GM18511 (cell line): ENCODE results near the gene NKIRAS1.
"Not testable (repeated sequence)": the region's sequence is repeated elsewhere in the genome, so short reads cannot be mapped to it uniquely, and the experiment has no call there.

Experiments used
- ATAC-seq: cut with Tn5 transposase; IDR thresholded peaks from one replicate; pipeline ENCODE4 v1.9.1; 2021; ENCODE audit warnings: mild to moderate bottlenecking, moderate library complexity; ENCODE audit not compliant: unreplicated experiment

NKIRAS1 gene

DNA sequence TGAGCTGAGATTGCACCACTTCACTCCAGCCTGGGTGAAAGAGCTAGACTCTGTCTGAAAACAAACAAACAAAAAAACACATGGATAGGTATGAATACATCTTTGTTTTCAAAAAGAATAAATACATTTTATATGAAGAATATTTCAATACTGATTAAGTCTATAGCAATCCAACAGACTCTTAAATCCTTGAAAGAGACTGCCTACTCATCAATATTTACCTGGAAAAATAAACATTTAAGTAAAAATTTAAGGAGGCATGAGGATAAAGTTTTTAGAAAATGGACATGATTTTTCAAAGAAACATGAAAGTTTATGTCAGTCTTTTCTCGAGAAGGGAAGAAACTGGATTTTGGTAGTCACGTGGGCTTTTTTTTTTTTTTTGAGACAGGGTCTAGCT, 5.4 kb downstream of the NKIRAS1 start:
- no peak for ATAC-seq

DNA sequence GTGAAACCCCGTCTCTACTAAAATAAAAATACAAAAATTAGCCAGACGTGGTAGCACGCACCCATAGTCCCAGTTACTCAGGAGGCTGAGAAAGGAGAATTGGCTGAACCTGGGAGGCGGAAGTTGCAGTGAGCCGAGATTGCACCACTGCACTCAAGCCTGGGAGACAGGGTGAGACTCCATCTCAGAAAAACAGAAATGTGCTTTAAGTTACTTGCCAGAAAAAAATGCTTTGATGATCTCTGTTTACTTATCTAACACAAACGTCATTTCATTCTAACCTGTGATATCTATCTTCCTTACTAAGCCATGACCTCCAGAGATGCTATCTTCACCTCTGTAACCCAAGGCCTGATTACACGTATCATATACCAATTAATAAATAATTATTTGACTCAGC, 7.4 kb downstream of the NKIRAS1 start:
- no peak for ATAC-seq

DNA sequence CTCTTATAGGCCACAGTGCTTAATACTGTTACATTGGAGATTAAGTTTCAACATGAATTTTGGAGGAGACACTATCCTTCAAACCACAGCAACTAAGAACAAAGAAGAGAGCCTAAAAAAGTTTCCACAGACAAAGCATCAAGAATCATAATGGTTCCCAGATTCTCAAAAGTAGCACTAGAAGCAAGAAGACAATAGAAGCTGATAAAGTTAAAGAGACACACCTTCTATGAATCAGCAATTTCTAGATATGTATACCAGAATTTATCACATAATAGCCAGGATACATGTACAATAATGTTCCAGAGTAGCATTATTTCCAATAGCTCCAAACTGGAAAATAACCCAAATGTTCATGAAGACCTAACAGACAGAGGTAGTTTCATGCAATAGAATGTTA, 12.2 kb downstream of the NKIRAS1 start:
- no peak for ATAC-seq

DNA sequence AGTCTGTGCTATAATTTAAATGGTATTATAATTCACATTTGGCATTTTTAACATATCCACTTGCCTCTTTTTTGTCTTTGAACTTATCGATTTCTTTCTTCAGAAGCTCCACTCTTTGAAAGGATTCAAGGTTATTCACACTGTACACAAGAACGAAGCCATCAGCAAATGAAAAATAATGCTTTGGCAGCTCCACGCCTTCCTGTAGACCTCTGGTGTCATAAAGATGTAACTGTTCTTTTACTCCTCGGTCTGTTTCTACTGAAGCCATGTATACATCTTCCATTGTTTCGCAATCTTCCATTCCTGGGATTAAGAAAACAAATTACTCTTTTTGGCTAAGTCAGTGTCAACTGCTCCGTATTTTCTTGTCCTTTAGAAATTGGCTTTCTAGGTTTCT, 16.0 kb downstream of the NKIRAS1 start:
- no peak for ATAC-seq

DNA sequence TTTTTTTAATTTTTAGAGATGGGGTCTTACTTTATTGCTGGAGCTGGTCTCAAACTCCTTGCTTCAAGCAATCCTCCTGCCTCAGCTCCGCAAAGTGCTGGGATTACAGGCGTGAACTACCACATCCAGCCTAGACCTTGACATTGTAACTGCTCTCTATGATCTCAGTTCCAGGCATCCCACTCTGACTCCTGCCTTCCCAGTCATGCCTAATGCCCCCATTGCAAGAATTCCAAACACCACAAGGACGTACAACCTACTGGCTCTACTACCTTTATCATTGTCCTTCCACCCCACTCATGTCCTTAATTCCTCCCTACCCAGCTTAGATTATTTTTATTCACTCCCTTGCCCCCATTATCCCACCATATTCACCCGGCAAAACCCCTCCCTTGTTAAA, 21.6 kb downstream of the NKIRAS1 start:
- no peak for ATAC-seq

DNA sequence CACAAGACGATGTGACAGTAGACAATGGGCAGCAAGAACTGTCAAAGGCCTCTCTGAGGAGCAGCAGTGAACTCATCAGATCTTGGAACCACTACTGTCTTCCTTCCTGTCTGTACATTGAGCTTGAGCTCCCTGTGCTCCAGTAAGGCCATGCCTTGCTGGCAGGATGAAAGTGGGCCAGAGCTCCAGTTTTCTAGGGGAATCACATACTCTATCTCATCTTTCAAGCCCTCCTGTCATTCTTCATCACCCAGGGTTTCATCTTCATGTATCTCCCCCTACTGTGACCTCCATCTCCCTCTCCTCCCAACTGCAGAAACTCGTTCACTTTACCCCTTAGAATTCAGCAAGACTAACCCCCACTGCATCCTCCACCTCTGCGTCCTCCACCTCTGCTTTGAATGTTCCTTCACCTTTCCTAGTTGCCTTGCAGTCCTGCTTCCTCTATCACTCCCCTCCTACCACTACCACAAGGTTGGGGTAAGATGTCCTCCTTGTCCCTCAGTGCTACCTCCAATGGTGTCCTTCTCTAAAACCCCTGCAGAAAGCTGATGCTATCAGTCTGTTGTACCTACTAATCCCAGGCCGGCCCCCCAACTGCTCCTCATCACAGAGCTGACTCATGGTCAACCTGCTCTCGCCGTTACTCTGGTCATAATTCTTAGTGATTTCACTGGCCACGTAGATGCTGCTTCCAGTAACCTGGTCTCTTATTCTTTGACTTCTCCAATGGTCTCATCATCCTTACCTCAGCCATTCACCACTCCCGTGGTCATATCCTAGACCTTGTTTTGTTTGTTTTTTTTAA, 22.3 kb downstream of the NKIRAS1 start:
- no peak for ATAC-seq

DNA sequence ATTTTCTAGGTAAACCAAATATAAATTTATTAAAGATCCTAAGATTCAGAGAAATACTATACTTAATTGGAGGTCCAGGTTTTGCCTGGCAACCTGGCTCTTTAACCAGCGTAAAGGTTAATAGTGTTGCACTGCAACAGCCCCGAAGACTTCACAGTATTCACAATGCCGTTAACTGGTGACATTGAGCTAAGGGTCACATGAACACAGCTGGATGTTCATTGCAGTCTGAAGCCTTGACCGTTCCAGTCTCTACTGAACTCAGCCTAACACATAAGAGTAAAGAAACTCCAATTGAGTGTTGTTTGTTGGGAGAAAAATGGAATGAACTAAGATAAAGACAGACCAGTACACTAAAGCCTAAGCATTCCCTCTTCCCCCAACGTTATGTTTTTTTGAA, 26.8 kb downstream of the NKIRAS1 start:
- no peak for ATAC-seq

DNA sequence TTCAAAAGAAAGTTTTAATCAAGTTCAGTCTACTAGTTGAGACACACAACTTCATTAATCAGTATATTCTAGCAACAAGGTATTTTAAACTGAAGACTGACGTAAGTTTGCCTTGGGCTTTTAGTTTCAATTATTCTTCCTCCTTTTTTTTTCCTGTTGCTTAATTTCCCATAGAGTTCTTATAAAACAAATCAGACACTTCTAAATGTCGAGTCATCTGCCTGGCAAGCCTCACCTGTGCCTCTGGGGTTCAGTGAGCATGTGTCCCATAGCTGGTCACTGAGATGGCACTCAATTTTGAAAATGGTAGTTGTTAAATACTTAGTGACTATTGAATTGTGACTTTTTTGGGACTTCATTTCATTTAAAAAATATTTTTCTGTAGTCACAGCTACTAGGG, 27.4 kb downstream of the NKIRAS1 start:
- no peak for ATAC-seq

DNA sequence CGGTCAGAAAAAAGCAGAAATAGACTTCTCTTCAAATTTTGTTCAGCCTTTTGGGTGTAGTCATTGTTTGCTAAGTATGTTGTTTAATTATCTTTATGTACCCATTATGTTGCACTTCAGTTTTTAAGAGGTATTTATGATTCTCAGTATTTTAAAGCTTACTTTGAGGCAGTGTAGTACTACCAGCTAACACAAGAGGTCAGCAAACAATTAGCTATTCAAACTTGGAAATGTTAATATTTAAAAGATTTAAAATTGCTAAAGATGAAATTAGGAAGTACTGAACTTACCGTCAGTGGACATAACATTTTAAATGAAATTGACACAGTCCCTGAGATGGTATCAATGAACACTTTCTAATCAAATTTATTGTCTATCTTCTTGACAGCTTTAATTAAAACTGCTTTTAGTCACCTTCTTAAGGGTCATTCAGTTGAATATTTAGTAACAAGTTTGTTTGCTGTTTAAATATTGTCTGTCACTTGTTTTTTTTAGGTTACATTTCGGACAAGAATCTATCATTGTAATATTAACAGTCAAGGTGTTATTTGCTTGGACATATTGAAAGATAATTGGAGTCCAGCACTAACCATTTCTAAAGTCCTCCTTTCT, 28.1 kb downstream of the NKIRAS1 start:
- ATAC-seq, result peak; percentile 61

DNA sequence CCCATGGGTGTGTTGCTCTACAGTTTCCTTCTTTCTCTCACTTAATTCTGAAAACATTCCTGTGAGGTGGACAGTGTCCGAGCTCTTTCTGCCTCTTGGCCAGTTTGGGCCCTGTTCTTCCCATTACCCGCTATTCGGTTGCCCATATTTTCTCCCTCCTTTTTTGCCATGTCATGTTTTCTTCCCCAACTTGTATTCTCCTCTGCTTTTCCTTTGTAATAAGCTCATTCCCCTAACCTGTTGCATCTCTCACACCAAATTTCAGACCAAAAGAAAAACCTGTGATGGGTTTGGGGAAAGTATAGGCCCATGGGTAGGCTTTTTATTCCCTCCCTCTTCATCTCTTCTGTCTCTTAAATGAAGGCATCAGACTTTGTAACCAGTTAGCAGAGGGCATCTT, 30.5 kb downstream of the NKIRAS1 start:
- no peak for ATAC-seq

DNA sequence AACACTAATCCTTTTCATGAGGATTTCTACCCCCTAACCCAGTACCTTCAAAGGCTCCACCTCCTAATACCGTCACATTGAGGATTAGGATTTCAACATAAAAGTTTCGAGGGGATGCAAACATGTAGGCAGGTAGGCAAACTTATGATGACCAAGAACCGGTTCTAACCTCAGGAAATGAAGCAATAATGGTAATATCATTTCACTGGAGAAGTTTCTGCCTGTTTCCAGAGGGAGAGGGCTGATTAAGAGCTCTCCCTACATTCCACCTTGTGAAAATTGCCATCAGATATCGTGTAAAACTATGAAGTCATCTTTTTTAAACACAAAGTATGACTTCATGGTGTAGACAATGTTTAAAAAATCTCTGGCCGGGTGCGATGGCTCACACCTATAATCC, 31.6 kb downstream of the NKIRAS1 start:
- ATAC-seq, result no peak

DNA sequence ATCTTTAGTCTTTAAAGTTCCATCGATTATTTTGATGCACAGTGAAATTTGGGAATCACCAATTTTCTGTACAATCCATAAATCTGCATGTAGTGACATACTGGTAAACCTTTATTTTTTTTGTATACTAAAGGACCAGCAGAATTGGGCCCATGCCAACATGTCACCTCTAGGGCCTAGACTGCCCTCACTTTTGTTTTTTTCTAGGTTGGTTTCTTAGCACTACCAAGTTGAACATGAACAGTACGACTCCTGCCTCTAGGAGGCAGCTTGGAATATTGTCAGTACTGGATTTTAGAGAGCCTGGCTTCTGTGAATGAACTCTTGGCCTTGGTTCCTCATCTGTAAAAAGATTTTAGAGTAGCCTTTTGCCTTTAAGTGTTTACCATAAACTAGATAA, 32.3 kb downstream of the NKIRAS1 start:
- ATAC-seq, result no peak

DNA sequence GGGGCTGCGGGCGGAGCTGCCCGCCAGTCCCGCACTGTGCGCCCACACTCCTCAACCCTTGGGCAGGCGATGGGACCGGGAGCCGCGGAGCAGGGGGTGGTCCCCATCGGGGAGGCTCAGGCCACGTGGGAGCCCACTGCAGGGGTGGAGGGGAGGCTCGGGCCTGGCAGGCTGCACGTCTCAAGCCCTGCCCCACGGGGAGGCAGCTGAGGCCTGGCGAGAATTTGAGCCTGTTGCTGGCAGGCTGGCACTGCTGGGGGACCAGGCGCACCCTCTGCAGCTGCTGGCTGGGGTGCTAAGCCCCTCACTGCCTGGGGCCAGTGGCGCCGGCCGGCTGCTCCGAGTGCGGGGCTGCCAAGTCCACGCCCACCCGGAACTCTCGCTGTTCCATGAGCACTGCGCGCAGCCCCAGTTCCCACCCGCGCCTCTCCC, 34.3 kb downstream of the NKIRAS1 start:
- ATAC-seq, result no peak

DNA sequence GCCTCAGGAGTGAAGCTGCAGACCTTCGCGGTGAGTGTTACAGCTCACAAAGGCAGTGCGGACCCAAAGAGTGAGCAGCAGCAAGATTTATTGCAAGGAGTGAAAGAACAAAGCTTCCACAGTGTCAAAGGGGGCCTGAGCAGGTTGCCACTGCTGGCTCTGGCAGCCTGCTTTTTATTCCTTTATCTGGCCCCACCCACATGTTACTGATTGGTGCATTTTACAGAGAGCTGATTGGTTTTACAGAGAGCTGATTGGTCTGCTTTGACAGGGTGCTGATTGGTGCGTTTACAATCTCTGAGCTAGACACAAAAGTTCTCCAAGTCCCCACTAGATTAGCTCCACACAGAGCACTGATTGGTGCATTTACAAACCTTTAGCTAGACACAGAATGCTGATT, 34.8 kb downstream of the NKIRAS1 start:
- ATAC-seq, result not testable (repeated sequence)

DNA sequence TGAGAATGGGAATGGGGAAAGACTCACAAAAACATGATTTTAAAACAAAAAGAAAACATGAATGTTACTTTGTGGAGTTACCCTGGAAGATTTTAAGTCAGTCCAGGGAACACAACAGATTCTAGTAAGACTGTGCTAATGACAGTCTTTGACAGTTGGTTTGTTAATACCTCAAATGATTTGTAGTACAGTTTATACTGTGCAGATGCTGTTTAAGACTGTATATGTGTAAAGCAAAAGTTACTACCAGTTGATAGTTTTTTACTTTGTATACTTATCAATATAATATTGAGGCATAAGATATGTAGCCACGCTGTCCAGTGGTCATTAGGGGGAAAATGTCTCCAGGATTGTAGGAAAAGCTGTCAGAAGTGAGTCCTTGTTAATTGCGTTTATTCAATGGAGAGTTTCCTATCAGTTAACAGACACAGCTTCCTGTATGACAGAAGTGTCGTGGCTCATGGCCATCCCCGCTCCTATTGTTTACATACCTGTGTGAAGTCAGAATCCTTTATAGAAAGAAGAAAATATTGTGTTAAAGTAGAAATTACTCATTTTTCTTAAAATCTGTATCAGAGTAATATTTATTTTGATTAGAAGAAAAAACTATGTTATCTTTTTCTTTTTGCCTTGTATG, 36.0 kb downstream of the NKIRAS1 start:
- no peak for ATAC-seq

DNA sequence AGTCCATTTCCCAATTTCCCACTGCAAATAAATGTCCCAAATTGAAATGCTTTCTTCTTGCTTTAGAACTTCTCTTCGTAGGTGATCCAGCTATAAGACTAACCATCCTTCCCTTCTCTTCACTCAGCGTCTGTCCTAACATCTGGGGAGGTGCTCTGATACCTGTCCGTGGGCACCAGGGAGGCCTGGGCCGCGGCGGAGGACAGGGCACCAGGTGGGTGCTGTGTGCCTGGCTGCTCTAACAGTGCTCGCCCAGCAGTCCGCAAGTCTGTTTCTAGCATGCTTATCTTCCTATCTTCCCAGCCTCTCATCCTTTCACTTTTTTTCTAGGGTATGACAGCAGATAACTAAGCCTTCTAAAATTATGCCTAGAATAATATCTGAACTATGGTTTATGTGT, 37.3 kb downstream of the NKIRAS1 start:
- ATAC-seq, result no peak

DNA sequence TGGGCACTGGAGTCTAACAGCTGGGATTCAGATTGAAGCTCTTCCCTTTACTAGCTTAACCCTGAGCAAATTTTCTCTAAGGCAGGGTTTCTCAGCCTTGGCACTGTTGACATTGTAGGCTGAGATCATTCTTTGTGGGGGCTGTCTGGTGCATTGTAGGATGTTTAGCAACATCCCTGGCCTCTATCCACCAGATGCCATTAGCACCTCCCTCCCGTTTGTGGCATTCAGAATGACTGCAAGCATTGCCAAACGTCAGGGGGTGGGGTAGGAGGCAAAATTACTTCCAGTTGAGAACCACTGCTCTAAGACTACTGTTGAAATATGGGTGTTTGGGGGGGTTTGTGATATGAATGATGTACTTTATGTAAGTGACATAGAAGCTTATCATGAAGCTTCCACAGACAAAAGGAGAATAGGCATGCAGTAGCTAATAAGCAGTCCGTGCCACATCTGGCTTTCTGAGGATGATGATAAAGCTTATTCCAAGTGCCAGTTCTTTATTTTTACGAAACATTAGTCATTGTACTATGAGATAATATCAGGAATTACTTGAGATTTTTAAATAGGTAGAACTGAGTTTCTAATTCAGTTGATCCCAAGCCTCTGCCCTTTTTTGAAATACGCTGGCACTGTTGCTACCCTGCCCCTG, 39.3 kb downstream of the NKIRAS1 start:
- ATAC-seq, result no peak

DNA sequence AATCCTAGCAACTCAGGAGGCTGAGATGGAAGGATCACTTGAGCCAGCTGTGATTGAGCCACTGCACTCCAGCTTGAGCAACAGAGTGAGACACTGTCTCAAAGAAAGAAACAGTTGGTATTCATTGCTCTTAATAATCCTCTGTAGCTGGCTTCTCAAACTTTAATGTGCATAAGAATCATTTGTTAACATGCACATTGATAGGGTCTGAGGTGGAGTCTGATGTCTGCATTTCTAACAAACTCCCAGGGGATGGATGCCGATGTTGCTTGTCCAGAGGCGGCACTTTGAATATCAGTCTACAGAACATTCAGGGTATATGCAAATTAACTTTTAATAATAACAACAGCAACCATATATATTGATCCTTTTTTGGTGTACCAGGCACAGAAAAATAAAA, 39.9 kb downstream of the NKIRAS1 start:
- no peak for ATAC-seq

DNA sequence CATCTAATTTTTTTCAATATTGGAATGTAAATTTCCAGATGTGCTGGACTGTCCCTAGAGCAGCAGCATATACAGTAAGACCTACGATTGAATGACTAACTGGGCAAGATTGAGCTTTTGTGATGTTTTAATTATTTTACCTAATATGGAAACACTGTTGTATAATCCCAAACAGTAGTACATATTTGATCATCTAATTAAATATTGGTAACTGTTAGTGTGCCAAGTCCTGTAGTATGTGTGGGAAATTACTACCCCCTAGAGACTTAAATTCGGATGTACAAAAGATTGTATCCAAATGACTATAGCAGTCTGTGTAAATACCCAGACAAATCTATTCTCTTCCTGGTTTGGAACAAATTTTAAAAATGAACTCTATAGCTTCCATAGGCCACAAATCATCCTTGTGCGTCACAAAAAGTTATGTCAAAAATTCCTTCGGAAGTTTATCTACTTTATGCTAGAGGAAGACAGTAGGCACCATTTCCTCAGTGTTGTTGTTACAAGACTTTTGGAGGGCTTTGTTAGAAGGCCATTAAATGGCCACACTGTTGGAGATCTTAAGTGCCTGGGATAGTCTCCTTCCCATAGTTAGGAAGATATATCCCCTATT, 41.6 kb downstream of the NKIRAS1 start:
- ATAC-seq, result no peak

DNA sequence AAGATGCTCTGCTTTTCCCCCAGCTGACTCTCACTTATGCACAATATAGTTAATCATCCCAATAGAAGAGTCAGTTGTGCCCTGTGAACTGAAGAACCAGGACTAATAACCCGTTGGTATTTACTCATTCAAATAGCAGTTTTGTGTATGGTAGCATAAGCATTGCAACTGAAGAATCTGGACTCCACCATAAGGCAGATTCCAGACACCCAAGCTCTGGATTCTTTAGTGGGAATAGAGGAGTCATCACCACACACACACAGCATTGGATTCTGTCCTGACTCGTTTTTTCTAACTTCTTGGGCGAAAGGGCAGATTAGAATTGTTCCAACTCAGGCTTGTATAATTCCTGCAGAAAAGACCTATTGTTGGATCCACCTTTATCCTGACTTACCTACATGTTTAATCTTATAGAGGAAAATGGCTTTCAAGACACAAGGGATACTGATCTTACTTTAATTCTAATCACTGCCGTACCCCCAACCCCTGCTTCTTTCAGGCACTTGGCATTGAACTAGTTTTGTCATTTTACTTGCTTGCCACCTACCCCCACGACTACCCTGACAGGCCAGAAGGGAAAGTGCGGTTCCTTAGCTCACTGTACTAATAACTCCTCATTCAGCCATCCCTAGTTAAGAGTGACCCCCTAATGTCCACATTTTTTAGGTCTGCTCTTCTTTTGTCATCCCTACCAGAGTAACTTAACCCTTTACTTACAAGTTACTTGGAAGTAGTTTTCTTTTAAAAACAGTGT, 42.3 kb downstream of the NKIRAS1 start:
- no peak for ATAC-seq

DNA sequence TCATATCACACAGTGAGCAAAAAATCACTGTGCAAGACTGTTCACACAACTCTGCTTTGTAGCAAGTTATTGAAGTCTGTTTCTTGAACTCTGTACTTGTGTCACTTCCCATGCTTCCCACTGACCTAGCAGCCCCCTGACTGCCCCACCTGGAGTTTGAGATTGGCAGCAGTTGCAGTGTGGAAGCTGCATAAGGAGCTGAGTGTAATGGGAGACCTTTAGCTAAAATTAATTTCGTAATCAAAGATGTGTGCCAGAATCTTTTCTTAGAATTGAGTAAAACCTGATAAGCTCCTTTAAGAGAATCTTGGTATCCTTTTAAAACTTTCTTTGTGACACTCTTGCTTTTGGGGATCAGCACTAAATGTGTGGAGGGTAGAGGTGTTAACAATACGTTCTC, 42.8 kb downstream of the NKIRAS1 start:
- ATAC-seq, result no peak
